Upper lobe of left lung (tissue), 4 donors: ENCODE measurements around the gene TNFRSF9.

Experiments used
- EP300 ChIP-seq, 4 donors: sonication (generic); formaldehyde crosslinking; IDR thresholded peaks; one replicate each; pipeline ENCODE4 v1.5.1; 2017; ENCODE audit warnings: antibody characterized with exemption in 4 of 4, control low read depth in 2 of 4
- POLR2A ChIP-seq, 4 donors: fragments of 450-650 bp; IDR thresholded peaks; one replicate each; pipeline ENCODE4 v1.5.1; 2016 to 2017; ENCODE audit warnings: antibody characterized with exemption in 4 of 4, mild to moderate bottlenecking in 2 of 4
- POLR2AphosphoS5 ChIP-seq, 2 donors: sonication (generic); formaldehyde crosslinking; IDR thresholded peaks; one replicate each; pipeline ENCODE4 v1.5.1; 2017; ENCODE audit warnings: antibody characterized with exemption in 2 of 2
- TF ChIP-seq, protein P1 (sequence below), 6 experiments: fragments of 450-650 bp in 4 of 6; fragments of 200-600 bp in 2 of 6; sonication (generic) in 2 of 6; IDR thresholded peaks; one replicate each; pipeline ENCODE4 v1.5.1; 2016 to 2019; ENCODE audit warnings: antibody characterized with exemption in 6 of 6

DNA sequence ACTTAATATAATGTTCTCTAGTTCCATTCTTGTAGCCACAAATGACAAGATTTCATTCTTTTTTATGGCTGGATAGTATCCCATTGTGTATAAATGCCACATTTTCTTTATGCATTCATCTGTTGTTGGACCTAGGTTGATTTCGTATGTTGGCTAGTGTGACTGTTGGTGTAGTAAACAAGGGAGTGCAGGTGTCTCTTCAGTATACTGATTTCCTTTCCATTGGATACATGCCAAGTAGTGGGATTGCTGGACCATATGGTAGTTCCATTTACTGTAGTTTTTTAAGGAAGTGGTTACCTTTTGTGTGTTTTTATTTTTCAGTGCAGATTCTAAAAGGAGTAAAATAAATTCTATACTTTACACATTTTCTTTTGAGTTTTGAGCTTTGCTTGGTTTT is 26.6 kb upstream of the TNFRSF9 start:
- TF ChIP-seq, protein P1, sequence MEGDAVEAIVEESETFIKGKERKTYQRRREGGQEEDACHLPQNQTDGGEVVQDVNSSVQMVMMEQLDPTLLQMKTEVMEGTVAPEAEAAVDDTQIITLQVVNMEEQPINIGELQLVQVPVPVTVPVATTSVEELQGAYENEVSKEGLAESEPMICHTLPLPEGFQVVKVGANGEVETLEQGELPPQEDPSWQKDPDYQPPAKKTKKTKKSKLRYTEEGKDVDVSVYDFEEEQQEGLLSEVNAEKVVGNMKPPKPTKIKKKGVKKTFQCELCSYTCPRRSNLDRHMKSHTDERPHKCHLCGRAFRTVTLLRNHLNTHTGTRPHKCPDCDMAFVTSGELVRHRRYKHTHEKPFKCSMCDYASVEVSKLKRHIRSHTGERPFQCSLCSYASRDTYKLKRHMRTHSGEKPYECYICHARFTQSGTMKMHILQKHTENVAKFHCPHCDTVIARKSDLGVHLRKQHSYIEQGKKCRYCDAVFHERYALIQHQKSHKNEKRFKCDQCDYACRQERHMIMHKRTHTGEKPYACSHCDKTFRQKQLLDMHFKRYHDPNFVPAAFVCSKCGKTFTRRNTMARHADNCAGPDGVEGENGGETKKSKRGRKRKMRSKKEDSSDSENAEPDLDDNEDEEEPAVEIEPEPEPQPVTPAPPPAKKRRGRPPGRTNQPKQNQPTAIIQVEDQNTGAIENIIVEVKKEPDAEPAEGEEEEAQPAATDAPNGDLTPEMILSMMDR (IDR thresholded peaks at IDR 0.05), result no peak
- no peak for TF ChIP-seq POLR2A (IDR thresholded peaks at IDR 0.05)
- no peak for TF ChIP-seq POLR2AphosphoS5 (IDR thresholded peaks at IDR 0.05)
- no peak for TF ChIP-seq EP300 (IDR thresholded peaks at IDR 0.05)
